IPS DF 6.9 (cell line): ENCODE measurements around the gene PUS10.
"Not testable (repeated sequence)": the region's sequence is repeated elsewhere in the genome, so short reads cannot be mapped to it uniquely, and the experiment has no call there.

Experiments
- DNase-seq: peaks from one replicate; pipeline ENCODE4 v3.0.0-alpha.2; 2013; ENCODE audit warnings: low read depth, low spot score
- H3K27ac ChIP-seq: one replicate; pipeline ENCODE4 v1.5.1; 2013; ENCODE audit warnings: low read length, control low read depth
- H3K27me3 ChIP-seq: 2 replicates; pipeline ENCODE4 v1.6.1; 2013; ENCODE audit warnings: mild to moderate bottlenecking, low read length; ENCODE audit not compliant: control insufficient read depth, insufficient read depth
- H3K36me3 ChIP-seq: 2 replicates; pipeline ENCODE4 v1.6.1; 2013; ENCODE audit warnings: low read length; ENCODE audit not compliant: control insufficient read depth, insufficient read depth
- H3K4me1 ChIP-seq: 2 replicates; pipeline ENCODE4 v1.6.1; 2013; ENCODE audit warnings: low read length; ENCODE audit not compliant: control insufficient read depth, insufficient read depth
- H3K4me3 ChIP-seq: 2 replicates; pipeline ENCODE4 v1.5.1; 2013; ENCODE audit warnings: mild to moderate bottlenecking, low read length
- H3K9me3 ChIP-seq: 2 replicates; pipeline ENCODE4 v1.6.1; 2013; ENCODE audit warnings: low read length, inconsistent platforms; ENCODE audit not compliant: control insufficient read depth, insufficient read depth
- WGBS: extraction: QIAGEN DNeasy Blood & Tissue Kit; methylation state at CpG from one replicate; pipeline ENCODE4 v1.1.7; 2013; ENCODE audit warnings: mixed read lengths, missing lambda C conversion rate; ENCODE audit not compliant: insufficient read length, insufficient coverage; 5-methylcytosine and 5-hydroxymethylcytosine counted together

Gene PUS10

DNA sequence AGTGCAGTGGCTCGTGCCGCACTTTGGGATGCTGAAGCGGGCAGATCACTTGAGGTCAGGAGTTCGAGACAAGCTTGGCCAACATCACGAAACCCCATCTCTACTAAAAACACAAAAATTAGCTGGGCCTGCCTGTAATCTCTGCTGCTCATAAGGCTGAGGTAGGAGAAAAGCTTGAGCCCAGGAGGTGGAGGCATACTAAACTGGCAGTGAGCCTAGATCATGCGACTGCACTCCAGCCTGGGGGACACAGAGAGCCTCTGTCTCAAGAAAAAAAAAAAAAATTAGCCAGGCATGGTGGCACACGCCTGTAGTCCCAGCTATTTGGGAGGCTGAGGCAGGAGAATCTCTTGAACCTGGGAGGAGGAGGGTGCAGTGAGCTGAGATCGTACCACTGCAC lies 30.4 kb downstream of the PUS10 start:
- H3K27me3 ChIP-seq, H3K27ac ChIP-seq, DNase-seq, H3K4me1 ChIP-seq, H3K4me3 ChIP-seq, H3K36me3 ChIP-seq, H3K9me3 ChIP-seq: not testable (repeated sequence)
- no CpG with 5 or more reads among the region's 8 CpGs for WGBS

DNA sequence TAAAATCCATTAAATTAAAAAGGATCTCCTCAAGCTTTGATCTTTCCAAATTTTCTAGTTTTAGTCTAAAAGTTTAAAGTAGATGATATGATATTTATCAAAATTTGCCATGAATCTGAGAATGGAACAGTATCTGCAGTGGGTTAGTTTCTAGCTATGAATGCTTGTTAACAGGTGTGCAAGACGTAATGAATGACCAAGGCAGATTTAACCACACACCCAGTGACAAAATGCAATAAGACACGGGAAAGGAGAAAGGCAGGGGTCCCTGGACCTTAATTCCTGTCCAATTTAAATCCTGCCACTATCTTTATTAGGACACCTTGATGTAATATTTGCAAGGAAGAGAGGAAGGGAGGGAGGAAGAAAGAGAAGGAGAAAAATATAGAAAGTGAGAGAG lies 31.0 kb downstream of the PUS10 start:
- Histone ChIP-seq H3K36me3 (no peaks in the 10 kb centered on the region), H3K4me1 (no peaks in the 10 kb centered on the region), H3K4me3 (no peak overlapping the region), H3K27me3 (no peaks in the 10 kb centered on the region), H3K9me3 (no peaks in the 10 kb centered on the region; the same call in 1 of the 2 replicates), H3K27ac (no peak overlapping the region)
- no peak for DNase-seq
- WGBS, result no CpG with 5 or more reads among the region's 2 CpGs

DNA sequence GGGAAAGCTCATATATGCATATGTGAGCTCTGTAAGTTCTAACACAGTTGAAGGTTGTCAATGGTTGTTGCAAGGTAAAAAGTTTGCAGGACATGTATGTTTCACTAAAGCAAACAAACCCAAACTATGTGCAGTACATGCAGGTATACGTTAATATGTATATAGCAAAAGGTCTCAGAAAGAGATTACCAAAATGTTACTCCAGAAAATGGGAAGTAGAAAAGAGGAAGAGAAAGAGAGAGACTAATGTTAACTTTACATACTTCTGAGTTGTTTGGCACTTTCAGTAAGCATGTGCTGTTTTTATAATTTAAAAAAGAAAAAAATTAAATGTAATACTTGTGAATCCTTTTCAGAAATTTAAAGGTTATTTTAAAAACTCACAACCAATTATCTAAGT lies 33.3 kb downstream of the PUS10 start:
- Histone ChIP-seq H3K27me3 (no peaks in the 10 kb centered on the region), H3K4me3 (no peak overlapping the region), H3K27ac (no peak overlapping the region), H3K9me3 (no peaks in the 10 kb centered on the region), H3K4me1 (no peaks in the 10 kb centered on the region), H3K36me3 (no peaks in the 10 kb centered on the region)
- no peak for DNase-seq
- WGBS, result no CpG with 5 or more reads among the region's 1 CpG

DNA sequence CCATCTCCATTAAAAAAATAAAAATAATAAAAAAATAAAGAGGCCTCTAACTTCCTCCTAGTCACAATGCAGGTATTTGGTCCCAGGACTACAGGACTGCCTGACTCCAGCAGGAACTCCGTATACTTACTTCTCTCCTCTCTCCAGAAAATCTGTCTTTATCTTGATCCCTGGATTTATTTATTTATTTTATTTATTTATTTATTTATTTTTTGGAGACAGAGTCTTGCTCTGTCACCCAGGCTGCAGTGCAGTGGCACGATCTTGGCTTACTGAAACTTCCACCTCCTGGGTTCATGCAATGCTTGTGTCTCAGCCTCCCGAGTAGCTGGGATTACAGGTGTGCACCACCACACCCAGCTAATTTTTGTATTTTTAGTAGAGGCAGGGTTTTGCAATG lies 36.0 kb downstream of the PUS10 start:
- no CpG with 5 or more reads among the region's 3 CpGs for WGBS
- H3K4me1 ChIP-seq, H3K36me3 ChIP-seq: not testable (repeated sequence)

DNA sequence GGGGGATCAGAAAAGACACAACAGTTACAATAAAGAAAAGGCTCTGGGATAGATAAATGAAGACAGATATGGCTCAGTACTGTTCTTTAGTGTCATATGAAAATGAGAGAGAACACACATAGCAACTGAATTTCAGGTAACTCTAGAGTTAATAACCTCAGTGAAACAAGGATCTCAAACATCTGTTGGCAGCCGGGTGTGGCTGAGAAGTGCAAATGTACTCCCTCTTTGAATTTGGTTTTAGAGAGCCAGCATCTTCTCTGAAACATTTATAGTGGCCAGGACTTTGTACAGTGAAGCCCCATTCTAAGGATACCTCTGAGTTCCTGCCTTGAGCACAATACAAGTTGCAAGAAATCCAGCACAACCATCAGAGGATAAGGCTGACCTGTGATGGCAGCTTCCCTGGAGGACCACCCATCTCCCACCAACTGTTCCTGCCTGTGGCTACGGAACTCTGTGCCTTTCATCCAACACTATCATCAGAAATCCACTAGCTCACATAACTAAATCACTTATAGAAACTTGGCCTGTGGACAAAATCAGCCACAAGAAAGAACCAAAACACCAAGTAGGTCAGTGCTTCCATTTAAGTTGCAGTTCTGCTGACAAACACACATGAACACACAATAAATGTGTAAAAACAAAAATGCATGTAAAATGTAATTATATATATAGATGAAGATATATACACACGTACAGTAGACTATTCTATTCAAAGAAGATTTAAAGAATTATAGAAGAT lies 37.8 kb downstream of the PUS10 start:
- Histone ChIP-seq H3K27ac (no peak overlapping the region), H3K9me3 (no peaks in the 10 kb centered on the region), H3K4me3 (no peak overlapping the region), H3K4me1 (no peaks in the 10 kb centered on the region), H3K27me3 (no peaks in the 10 kb centered on the region), H3K36me3 (no peaks in the 10 kb centered on the region)
- WGBS, result no CpG with 5 or more reads among the region's 3 CpGs
- DNase-seq, result no peak

More for the DNA sequence above, 36.0 kb downstream of the PUS10 start:
- H3K4me3 ChIP-seq, H3K27me3 ChIP-seq, DNase-seq, H3K27ac ChIP-seq, H3K9me3 ChIP-seq: not testable (repeated sequence)

DNA sequence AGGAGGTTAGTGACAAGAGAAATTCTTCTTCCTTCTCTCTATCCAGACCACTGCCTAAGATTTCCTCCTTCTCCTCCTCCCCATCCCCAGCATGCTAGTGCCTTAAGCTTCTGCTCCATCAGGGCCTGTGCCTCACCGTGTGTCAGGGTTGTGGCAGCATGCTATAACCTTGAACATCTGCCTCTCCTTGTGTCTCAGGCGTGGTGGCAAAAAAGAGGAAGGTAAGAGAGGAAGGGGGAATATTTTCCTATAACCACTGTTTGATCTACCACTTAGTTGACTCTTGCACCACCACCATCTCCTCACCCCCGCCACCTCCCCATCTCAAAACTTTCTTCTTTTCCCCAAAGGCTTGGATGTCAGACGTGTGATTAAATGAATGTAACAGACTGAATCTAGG lies 38.8 kb downstream of the PUS10 start:
- H3K4me1 ChIP-seq, result no peaks in the 10 kb centered on the region
- no peak for DNase-seq
- WGBS, result no CpG with 5 or more reads among the region's 4 CpGs

DNA sequence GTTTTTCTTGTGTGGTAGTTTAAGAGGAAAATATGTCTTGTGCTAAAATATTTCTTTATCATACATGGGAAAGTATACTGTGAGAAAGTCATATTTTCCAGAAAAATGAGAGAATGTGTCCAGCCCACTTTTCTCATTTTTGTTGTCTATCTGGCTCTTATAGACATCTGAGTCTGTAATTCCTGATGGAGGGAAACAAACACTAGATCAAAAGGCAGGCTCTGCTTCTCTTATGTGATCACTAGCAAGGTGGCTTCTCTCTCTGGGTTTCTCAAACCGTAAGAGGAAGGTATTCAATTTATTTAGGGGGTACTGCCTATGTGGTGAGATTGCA lies 40.5 kb downstream of the PUS10 start:
- no CpG with 5 or more reads among the region's 1 CpG for WGBS
- no peaks in the 10 kb centered on the region for H3K27me3 ChIP-seq
- no peak overlapping the region for H3K4me3 ChIP-seq
- H3K36me3 ChIP-seq, result no peaks in the 10 kb centered on the region
- peaks cover 2% of the 10 kb centered on the region; the same call in 1 of the 2 replicates for H3K4me1 ChIP-seq
- DNase-seq, result no peak
- H3K9me3 ChIP-seq, result no peaks in the 10 kb centered on the region
- H3K27ac ChIP-seq, result no peak overlapping the region

More for the DNA sequence above, 38.8 kb downstream of the PUS10 start:
- no peaks in the 10 kb centered on the region for H3K36me3 ChIP-seq
- no peaks in the 10 kb centered on the region for H3K9me3 ChIP-seq
- H3K27ac ChIP-seq, result no peak overlapping the region
- H3K27me3 ChIP-seq, result no peaks in the 10 kb centered on the region
- no peak overlapping the region for H3K4me3 ChIP-seq

DNA sequence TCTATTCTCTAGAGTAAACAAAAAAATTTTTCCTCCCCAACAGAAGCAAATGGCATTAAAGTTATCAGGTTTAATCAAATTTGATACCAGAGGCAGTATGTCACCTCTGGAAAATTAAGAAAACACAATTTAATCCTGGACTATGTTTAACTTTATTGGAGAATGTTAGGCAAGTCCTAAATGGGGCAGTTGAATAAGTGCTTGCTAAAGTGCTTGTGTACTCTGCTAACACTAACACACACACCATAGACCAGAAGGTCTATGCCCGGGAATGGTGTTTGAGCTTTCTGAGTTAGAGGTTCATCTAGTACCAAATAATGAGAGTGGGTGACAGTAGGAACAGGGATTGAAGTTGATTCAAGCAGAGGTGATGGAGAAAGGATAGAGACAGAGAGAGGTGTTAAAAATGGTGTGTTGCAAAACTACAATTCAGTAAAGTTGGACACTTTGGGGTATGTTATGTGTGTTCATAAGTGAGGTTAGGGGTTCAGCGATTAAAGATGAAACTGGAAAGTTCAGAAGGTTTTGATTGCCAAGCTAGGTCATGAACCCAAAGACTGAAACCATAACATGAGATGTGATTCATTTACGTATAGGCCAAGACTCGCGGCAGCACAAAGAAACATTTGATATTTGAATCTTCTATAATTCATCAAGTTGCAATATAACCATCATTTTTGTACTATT lies 41.0 kb downstream of the PUS10 start:
- Histone ChIP-seq H3K9me3 (no peaks in the 10 kb centered on the region), H3K27me3 (no peaks in the 10 kb centered on the region), H3K4me1 (peaks cover 2% of the 10 kb centered on the region; the same call in 1 of the 2 replicates), H3K4me3 (no peak overlapping the region), H3K36me3 (no peaks in the 10 kb centered on the region), H3K27ac (no peak overlapping the region)
- DNase-seq, result no peak
- no CpG with 5 or more reads among the region's 5 CpGs for WGBS

DNA sequence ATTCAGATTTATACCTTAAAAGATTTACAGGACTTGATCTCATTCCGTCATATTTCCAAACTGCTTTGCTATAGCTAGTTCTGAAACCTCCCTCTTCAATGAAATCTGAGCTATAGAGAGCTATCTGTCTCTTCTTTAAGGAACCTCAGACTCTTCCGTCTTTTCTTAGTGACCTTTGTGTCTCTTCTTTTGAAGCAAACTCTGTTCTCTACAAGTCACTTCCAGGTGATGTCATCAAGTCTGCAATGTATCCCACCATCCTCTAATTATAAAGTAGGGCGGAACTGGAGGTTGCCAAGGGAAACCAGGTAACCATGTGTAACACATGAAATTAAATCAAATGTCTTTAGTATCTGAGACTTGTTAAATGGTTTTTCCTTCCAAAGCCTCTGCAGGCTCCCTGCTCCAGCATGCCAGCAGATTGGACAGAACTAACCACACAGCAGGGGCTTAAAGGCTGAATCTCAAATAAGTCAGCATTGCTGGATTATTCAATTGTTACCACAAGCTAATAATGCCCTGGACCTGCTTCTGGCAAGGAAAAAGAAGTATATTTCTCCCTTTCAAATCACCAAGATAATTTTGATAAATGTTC lies 41.7 kb downstream of the PUS10 start:
- no peak for DNase-seq
- Histone ChIP-seq H3K36me3 (no peaks in the 10 kb centered on the region), H3K4me3 (no peak overlapping the region), H3K4me1 (peaks cover 2% of the 10 kb centered on the region; the same call in 1 of the 2 replicates), H3K9me3 (no peaks in the 10 kb centered on the region), H3K27me3 (no peaks in the 10 kb centered on the region), H3K27ac (no peak overlapping the region)
- no CpG with 5 or more reads among the region's 3 CpGs for WGBS

DNA sequence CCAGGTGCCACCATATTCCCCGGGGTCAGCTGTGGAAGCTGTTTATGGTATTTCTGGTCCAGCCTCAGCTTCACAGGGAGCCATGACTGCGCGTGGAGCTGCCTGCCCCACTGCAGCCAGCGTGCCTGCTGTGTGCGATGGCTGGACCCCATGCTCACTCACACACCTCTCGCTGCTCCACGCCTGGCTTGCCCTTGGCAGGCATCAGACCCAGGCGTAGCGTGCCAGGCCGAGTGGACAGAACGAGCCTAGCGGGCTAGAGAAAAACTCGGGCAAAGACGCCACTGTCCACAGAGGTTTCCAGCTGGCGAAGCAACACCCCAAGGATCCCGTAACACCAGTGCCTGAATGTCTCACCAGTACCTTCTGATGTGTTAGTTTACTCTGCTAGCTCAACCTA lies 43.4 kb downstream of the PUS10 start:
- Histone ChIP-seq H3K27ac (no peak overlapping the region), H3K4me1 (peaks cover 2% of the 10 kb centered on the region; the same call in 1 of the 2 replicates), H3K4me3 (no peak overlapping the region), H3K9me3 (no peaks in the 10 kb centered on the region), H3K27me3 (no peaks in the 10 kb centered on the region), H3K36me3 (no peaks in the 10 kb centered on the region)
- WGBS, result no CpG with 5 or more reads among the region's 16 CpGs
- DNase-seq, result no peak
